Left colon (tissue), 2 donors: ENCODE measurements around the gene KCNQ2. TPM values are rescaled to one million over a fixed set of nuclear protein-coding genes. Genes with fewer than 3 reads are reported as not detected.
A peak's percentile ranks its signal among the peaks of the same experiment; 100 is the strongest.

Experiments used
- ATAC-seq: fragments of 200-7000 bp; cut with Tn5 transposase; one replicate; pipeline ENCODE4 v1.9.1; 2020; ENCODE audit warnings: mild to moderate bottlenecking, moderate library complexity
- DNase-seq, 2 donors: peaks; one replicate each; pipeline ENCODE4 v3.0.0-alpha.2; 2020
- intact Hi-C, 2 donors: fragments of 100-400 bp; cut with DNase I in 1 of 2; cut with micrococcal nuclease in 1 of 2; formaldehyde crosslinking; loops; one replicate each; pipeline versions ENCODE4 v1.11.2 to v1.14.0; 2022; cut with DNase I, micrococcal nuclease
- total RNA-seq, 2 donors: library from RNA; stranded (reverse); fragmentation: NEBNext Ultra II Directional; extraction: Animal tissue kit (Norgen Biotek cat#: 25700); gene quantifications; one replicate each; pipeline ENCODE4 v1.2.1, GENCODE V29; 2021
- donor health status: DM: no; HTN: no; CAD: no.
- donor health status: DM: yes; HTN: yes; CAD: no.

Gene KCNQ2
- total RNA-seq, 2 donors from 2014 or later: 0.21 to 0.28 TPM

GRCh38 chr20:63445075-63445734, 27.2 kb downstream of the KCNQ2 start:
- DNase-seq (no peak), ATAC-seq (no peak)
- intact Hi-C loops: no loop called here

- no peak for ATAC-seq
- DNase-seq: no peak
- intact Hi-C loops: no loop called here
These were observed 27.9 kb downstream of the KCNQ2 start for GRCh38 chr20:63444548-63444947.

GRCh38 chr20:63443606-63444395, 28.7 kb downstream of the KCNQ2 start:
- DNase-seq: no peak

GRCh38 chr20:63442100-63442493, 30.4 kb downstream of the KCNQ2 start:
- intact Hi-C loops: no loop called here
- ATAC-seq (peak; percentile 75), DNase-seq (peak in 1 of 2 donors; percentile 66)

More at GRCh38 chr20:63443606-63444395, 28.7 kb downstream of the KCNQ2 start:
- intact Hi-C loops: no loop called here
- ATAC-seq: no peak

GRCh38 chr20:63441136-63442099, 31.0 kb downstream of the KCNQ2 start:
- ATAC-seq (no peak), DNase-seq (no peak)
- intact Hi-C loops: no loop called here

GRCh38 chr20:63440366-63440955, 32.0 kb downstream of the KCNQ2 start:
- intact Hi-C loops: no loop called here
- no peak for ATAC-seq
- DNase-seq: no peak

- intact Hi-C loops: no loop called here
- ATAC-seq (no peak), DNase-seq (no peak)
These were observed 32.6 kb downstream of the KCNQ2 start for GRCh38 chr20:63439866-63440265.

GRCh38 chr20:63438121-63438520, 34.3 kb downstream of the KCNQ2 start:
- ATAC-seq (no peak), DNase-seq (no peak)
- intact Hi-C loops: no loop called here

GRCh38 chr20:63435552-63435951, 36.9 kb downstream of the KCNQ2 start:
- ATAC-seq (no peak), DNase-seq (no peak)
- intact Hi-C loops: no loop called here

GRCh38 chr20:63434599-63435378, 37.7 kb downstream of the KCNQ2 start:
- DNase-seq (peak in 1 of 2 donors; percentile 45), ATAC-seq (no peak)
- intact Hi-C loops: no loop called here

- no peak for ATAC-seq
- intact Hi-C loops: no loop called here
These were observed 38.5 kb downstream of the KCNQ2 start for GRCh38 chr20:63433756-63434531.

GRCh38 chr20:63433351-63433750, 39.1 kb downstream of the KCNQ2 start:
- intact Hi-C loops: no loop called here
- DNase-seq: no peak

More at GRCh38 chr20:63433756-63434531, 38.5 kb downstream of the KCNQ2 start:
- no peak for DNase-seq

GRCh38 chr20:63432577-63433325, 39.7 kb downstream of the KCNQ2 start:
- no peak for ATAC-seq
- no peak for DNase-seq
- intact Hi-C loops: no loop called here

More at GRCh38 chr20:63433351-63433750, 39.1 kb downstream of the KCNQ2 start:
- ATAC-seq: no peak

GRCh38 chr20:63431944-63432343, 40.5 kb downstream of the KCNQ2 start:
- intact Hi-C loops: no loop called here
- DNase-seq: no peak
- no peak for ATAC-seq

GRCh38 chr20:63430891-63431290, 41.6 kb downstream of the KCNQ2 start:
- intact Hi-C loops: no loop called here
- no peak for ATAC-seq
- no peak for DNase-seq

GRCh38 chr20:63429992-63430391, 42.5 kb downstream of the KCNQ2 start:
- intact Hi-C loops: no loop called here
- DNase-seq (no peak), ATAC-seq (no peak)
